ENCODE data around the gene FA2H.
"Not testable (repeated sequence)": the region's sequence is repeated elsewhere in the genome, so short reads cannot be mapped to it uniquely, and the experiment has no call there.

The FA2H gene, protein sequence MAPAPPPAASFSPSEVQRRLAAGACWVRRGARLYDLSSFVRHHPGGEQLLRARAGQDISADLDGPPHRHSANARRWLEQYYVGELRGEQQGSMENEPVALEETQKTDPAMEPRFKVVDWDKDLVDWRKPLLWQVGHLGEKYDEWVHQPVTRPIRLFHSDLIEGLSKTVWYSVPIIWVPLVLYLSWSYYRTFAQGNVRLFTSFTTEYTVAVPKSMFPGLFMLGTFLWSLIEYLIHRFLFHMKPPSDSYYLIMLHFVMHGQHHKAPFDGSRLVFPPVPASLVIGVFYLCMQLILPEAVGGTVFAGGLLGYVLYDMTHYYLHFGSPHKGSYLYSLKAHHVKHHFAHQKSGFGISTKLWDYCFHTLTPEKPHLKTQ

DNA sequence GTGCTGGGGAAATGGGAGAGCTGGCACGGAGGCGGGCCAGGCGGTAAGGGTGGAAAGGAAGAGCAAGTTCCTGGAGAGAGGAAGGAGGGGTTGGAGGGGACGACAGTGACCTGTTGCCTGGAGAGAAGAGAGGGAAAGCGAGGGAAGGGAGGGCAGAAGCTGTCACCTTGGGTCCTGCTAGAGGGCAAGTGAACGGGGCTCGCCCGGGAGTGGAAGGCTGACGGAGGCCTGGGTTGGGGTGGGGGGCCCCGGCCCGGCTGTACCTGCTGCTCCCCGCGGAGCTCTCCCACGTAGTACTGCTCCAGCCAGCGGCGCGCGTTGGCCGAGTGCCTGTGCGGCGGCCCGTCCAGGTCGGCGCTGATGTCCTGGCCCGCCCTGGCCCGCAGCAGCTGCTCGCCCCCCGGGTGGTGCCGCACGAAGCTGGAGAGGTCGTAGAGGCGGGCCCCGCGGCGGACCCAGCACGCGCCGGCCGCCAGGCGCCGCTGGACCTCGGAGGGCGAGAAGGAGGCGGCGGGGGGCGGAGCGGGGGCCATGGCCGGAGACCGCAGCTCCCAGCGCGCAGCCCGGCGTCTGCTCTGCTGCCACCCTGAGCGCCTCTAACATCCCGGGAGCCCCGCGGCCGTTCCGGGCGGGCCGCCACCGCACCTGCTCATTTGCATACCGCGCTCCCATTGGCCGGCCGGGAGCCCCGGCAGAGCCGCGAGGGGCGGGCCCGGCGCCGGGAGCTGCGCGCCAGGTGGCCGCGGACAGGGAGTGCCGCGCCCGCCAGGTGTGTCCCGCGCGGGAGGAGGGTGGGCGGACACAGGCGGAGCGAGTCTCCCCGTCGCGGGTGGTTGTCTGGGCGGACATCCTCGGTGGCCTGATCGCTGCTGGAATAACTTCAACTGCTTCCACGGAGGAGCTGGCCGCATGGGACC, at the start of gene FA2H:
TSS of gene FA2H (minus strand) at position 598 of the 917 bp plus-strand sequence. CDS start at position 533, 65 bp downstream.
- no peak within 1 kb of the TSS for H3K4me3 ChIP-seq (ENCODE audit: low read length)
- no peak for TF ChIP-seq CTCF (conservative IDR thresholded peaks at IDR 0.05; ENCODE audit: low read length)
- DNase-seq (ENCODE audit: low read depth): no peak

DNA sequence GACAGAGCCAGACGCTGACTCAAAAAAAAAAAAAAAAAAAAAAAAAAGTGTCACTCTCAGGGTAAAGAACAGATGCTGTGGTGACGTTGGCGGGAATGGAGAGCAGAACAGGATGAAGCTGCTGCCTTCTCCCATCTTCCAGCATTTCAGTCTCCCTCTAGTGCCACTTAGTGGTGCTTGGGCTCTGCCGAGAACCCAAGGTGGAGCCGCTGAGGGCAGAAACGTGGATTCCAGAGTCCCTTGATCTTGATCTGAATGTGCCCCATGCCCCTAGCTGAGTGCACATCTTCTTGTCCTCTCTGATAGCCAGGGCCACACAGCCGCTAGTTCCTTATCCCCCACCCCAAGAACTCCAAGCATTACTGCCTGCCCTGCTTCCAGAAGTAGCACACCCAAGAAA, 43.2 kb upstream of the FA2H start:
- no peak overlapping the region for H3K4me3 ChIP-seq (ENCODE audit: low read length)
- no peak for DNase-seq (ENCODE audit: low read depth)
- TF ChIP-seq CTCF (conservative IDR thresholded peaks at IDR 0.05; ENCODE audit: low read length): no peak

DNA sequence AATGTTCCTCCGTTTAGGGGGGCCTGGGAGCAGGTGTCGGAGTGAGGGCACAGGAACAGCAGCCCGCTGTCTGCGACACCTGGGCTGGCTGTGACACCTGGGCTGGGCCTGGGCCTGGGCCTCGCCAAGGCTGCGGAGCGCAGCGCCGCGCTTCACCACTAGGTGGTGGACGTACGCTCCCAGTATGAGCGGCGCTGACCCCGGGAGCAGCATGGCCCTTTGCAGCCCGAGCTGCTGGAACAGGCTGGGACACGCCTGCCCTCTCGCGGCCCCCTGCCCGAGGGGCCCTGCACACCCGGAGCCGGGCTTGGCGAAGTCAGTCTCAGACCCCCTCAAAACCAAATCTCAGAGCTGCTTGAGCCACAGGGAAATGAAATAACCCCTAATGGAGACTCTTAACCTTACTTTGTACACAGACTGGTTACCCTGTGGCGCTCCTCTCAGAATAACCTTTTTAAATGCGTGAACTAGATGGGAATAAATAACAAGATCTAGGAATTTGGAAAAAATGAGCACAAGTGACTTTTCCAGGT, 38.6 kb upstream of the FA2H start:
- no peak overlapping the region for H3K4me3 ChIP-seq (ENCODE audit: low read length)
- peak; percentile 83 for TF ChIP-seq CTCF (conservative IDR thresholded peaks at IDR 0.05; ENCODE audit: low read length)
- DNase-seq (ENCODE audit: low read depth): peak; percentile 53

- H3K4me3 ChIP-seq (ENCODE audit: low read length): no peak overlapping the region
- peak; percentile 7 for DNase-seq (ENCODE audit: low read depth)
- TF ChIP-seq CTCF (conservative IDR thresholded peaks at IDR 0.05; ENCODE audit: low read length): no peak
Measured at GRCh38 chr16:74811911-74812310, 37.3 kb upstream of the FA2H start.

DNA sequence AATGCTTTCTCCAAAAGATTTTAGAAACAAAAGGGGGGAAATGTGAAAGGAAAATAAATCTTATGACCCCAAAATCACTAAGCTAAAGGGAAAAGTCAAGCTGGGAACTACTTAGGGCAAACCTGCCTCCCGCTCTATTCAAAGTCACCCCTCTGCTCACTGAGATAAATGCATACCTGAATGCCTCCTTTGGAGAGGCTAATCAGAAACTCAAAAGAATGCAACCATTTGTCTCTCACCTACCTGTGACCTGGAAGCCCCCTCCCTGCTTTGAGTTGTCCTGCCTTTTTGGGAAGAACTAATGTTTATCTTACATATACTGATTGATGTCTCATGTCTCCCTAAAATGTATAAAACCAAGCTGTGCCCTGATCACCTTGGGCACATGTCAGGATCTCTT, 36.6 kb upstream of the FA2H start:
- not testable (repeated sequence) for DNase-seq (ENCODE audit: low read depth); H3K4me3 ChIP-seq (ENCODE audit: low read length)

- DNase-seq (ENCODE audit: low read depth): no peak
Measured at GRCh38 chr16:74807052-74807646, 32.5 kb upstream of the FA2H start.

More at GRCh38 chr16:74807052-74807646, 32.5 kb upstream of the FA2H start:
- TF ChIP-seq CTCF (conservative IDR thresholded peaks at IDR 0.05; ENCODE audit: low read length): no peak
- H3K4me3 ChIP-seq (ENCODE audit: low read length): no peak overlapping the region
